ENCODE data around the gene SYCE1L. TPM values are rescaled to one million over a fixed set of nuclear protein-coding genes. Genes with fewer than 3 reads are reported as not detected.

Gene SYCE1L
- total and polyA plus RNA-seq, 2 donors (not counting 1 experiment from before 2014, with no cell fraction given) = 0.46 to 12.0 TPM

DNA sequence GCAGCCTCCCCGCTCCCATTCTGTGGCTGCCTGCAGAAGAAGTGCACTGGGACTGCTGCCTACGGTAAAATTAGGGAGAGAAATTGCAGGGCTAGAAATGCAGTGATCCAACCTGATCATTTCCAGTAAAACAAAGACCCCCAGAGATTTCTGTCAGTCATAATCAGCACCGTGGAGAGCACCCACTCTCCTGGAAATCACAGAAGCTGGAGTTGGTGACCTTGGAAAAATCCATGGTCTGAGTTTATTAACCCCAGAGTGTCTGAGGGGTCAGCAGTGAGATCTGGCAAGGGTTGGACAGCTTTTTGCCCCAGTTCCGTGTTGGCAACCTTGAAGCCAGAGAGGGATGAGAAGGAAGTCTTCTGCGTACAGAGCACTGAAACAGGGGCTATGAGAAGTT, 7.8 kb downstream of the SYCE1L start:
- H3K4me1 Mint-ChIP-seq = peaks cover 5% of the 10 kb centered on the region
- DNase-seq (no peak), ATAC-seq (ENCODE audit: low read depth) (no peak)
- intact Hi-C loops (cut with micrococcal nuclease) = no loop called here
- H4K20me1 ChIP-seq (ENCODE audit: control insufficient read depth, insufficient read depth, low read length, poor library complexity, severe bottlenecking) = peaks cover 5% of the 10 kb centered on the region
- no peak overlapping the region for H3K4me3 Mint-ChIP-seq
- no peak overlapping the region for H3K4me3 ChIP-seq (ENCODE audit: control extremely low read depth in 1 of 5, extremely low read depth in 1 of 5, insufficient read depth in 1 of 5, low read depth in 2 of 5, low read length in 4 of 5)
- no peaks in the 10 kb centered on the region for H3K27me3 Mint-ChIP-seq
- TF ChIP-seq EZH2 (IDR thresholded peaks at IDR 0.05; ENCODE audit: borderline replicate concordance, insufficient read depth, low read depth, low read length, poor library complexity, severe bottlenecking) (no peak), CTCF (IDR thresholded peaks at IDR 0.05) (no peak)
- H3K27me3 ChIP-seq (replicated peaks in 1 of 4; ENCODE audit: control extremely low read depth in 1 of 4, control insufficient read depth in 3 of 4, insufficient read depth in 4 of 4, low read length in 3 of 4) = no peaks in the 10 kb centered on the region
- no peaks in the 10 kb centered on the region for H3K9me3 Mint-ChIP-seq (ENCODE audit: insufficient read depth)
- no peak overlapping the region for H3K4me2 ChIP-seq (replicated peaks; ENCODE audit: low read depth, low read length, poor library complexity, severe bottlenecking)
- WGBS (ENCODE audit: insufficient coverage) = 92% methylated on average over 4 of the region's 5 CpGs
- no peak overlapping the region for H3K27ac ChIP-seq (ENCODE audit: low read length in 2 of 2)
- CTCF ChIA-PET = no interaction called here
- POLR2A ChIA-PET = no interaction called here
- H3K36me3 ChIP-seq (replicated peaks in 1 of 2; ENCODE audit: control extremely low read depth in 1 of 2, control insufficient read depth in 1 of 2, extremely low read depth in 1 of 2, insufficient read depth in 2 of 2, low read length in 1 of 2) = no peaks in the 10 kb centered on the region
- no peak overlapping the region for H2AFZ ChIP-seq (ENCODE audit: insufficient read depth, low read depth, low read length, poor library complexity, severe bottlenecking)
- no peaks in the 10 kb centered on the region for H3K9me3 ChIP-seq (ENCODE audit: control extremely low read depth in 1 of 3, control insufficient read depth in 2 of 3, insufficient read depth in 1 of 3, low read length in 2 of 3)
- no peaks in the 10 kb centered on the region for H3K79me2 ChIP-seq (ENCODE audit: control insufficient read depth, insufficient read depth, low read length)
- H3K4me1 ChIP-seq (ENCODE audit: control insufficient read depth in 2 of 2, insufficient read depth in 2 of 2, low read length in 2 of 2) = peaks cover 0 to 5% of the 10 kb centered on the region in 2 donors
- H3K27ac Mint-ChIP-seq = no peak overlapping the region
- H3K9ac ChIP-seq (ENCODE audit: low read length) = no peak overlapping the region

DNA sequence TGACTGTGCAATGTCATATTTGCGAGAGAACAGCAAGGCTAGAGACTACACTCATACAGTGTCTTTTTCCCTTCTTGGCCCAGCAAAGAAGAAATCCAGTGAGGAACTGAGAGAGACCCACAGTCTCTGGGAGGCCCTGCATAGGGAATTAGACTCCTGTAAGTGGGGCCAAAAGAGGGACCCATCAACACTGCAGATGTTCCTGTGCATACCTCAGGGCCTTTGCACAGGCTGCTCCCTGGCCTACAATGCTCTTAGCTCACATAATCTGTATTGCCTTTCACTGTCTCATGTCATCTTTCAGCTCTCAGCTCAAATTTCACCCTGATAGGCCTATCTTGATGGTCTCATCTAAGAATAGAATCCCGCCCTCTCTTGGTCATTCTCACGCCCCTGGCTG, 9.2 kb downstream of the SYCE1L start:
- POLR2A ChIA-PET = no interaction called here
- TF ChIP-seq EZH2 (IDR thresholded peaks at IDR 0.05; ENCODE audit: borderline replicate concordance, insufficient read depth, low read depth, low read length, poor library complexity, severe bottlenecking) (no peak), CTCF (IDR thresholded peaks at IDR 0.05) (no peak)
- no peak overlapping the region for H3K4me3 Mint-ChIP-seq

More for the DNA sequence above, 9.2 kb downstream of the SYCE1L start:
- H3K9ac ChIP-seq (ENCODE audit: low read length) = no peak overlapping the region
- CTCF ChIA-PET = no interaction called here
- DNase-seq (no peak), ATAC-seq (ENCODE audit: low read depth) (no peak)
- Mint-ChIP-seq H3K27ac (no peak overlapping the region), H3K9me3 (ENCODE audit: insufficient read depth) (no peaks in the 10 kb centered on the region), H3K4me1 (peaks cover 8% of the 10 kb centered on the region), H3K27me3 (no peaks in the 10 kb centered on the region)
- no peak overlapping the region for H2AFZ ChIP-seq (ENCODE audit: insufficient read depth, low read depth, low read length, poor library complexity, severe bottlenecking)
- H3K4me2 ChIP-seq (replicated peaks; ENCODE audit: low read depth, low read length, poor library complexity, severe bottlenecking) = no peak overlapping the region
- no peaks in the 10 kb centered on the region for H4K20me1 ChIP-seq (ENCODE audit: control insufficient read depth, insufficient read depth, low read length, poor library complexity, severe bottlenecking)
- no peaks in the 10 kb centered on the region for H3K9me3 ChIP-seq (ENCODE audit: control extremely low read depth in 1 of 3, control insufficient read depth in 2 of 3, insufficient read depth in 1 of 3, low read length in 2 of 3)
- H3K36me3 ChIP-seq (replicated peaks in 1 of 2; ENCODE audit: control extremely low read depth in 1 of 2, control insufficient read depth in 1 of 2, extremely low read depth in 1 of 2, insufficient read depth in 2 of 2, low read length in 1 of 2) = no peaks in the 10 kb centered on the region
- no CpG with 5 or more reads among the region's 3 CpGs for WGBS (ENCODE audit: insufficient coverage)
- H3K27ac ChIP-seq (ENCODE audit: low read length in 2 of 2) = no peak overlapping the region
- intact Hi-C loops (cut with micrococcal nuclease) = no loop called here
- no peaks in the 10 kb centered on the region for H3K27me3 ChIP-seq (replicated peaks in 1 of 4; ENCODE audit: control extremely low read depth in 1 of 4, control insufficient read depth in 3 of 4, insufficient read depth in 4 of 4, low read length in 3 of 4)
- no peaks in the 10 kb centered on the region for H3K79me2 ChIP-seq (ENCODE audit: control insufficient read depth, insufficient read depth, low read length)
- H3K4me3 ChIP-seq (ENCODE audit: control extremely low read depth in 1 of 5, extremely low read depth in 1 of 5, insufficient read depth in 1 of 5, low read depth in 2 of 5, low read length in 4 of 5) = no peak overlapping the region
- peaks cover 4 to 12% of the 10 kb centered on the region in 2 donors for H3K4me1 ChIP-seq (ENCODE audit: control insufficient read depth in 2 of 2, insufficient read depth in 2 of 2, low read length in 2 of 2)
